Posterior vena cava (tissue), 2 donors: ENCODE data around the gene TTC3. TPM values are rescaled to one million over a fixed set of nuclear protein-coding genes. Genes with fewer than 3 reads are reported as not detected.
"Not testable (repeated sequence)": the region's sequence is repeated elsewhere in the genome, so short reads cannot be mapped to it uniquely, and the experiment has no call there.

Experiments used
- DNase-seq: peaks from one replicate; pipeline ENCODE4 v3.0.0-alpha.2; 2020; ENCODE audit warnings: low spot score
- intact Hi-C, 2 donors: fragments of 100-400 bp; cut with DNase I; formaldehyde crosslinking; loops; one replicate each; pipeline versions ENCODE4 v1.14.1 to v1.14.2; 2022 to 2023
- total RNA-seq, 2 donors: library from RNA; stranded (reverse); fragmentation: NEBNext Ultra II Directional; extraction: Animal tissue kit (Norgen Biotek cat#: 25700); gene quantifications; one replicate each; pipeline ENCODE4 v1.2.1, GENCODE V29; 2021
- donor health status: DM: yes; HTN: yes; CAD: no.
- donor health status: DM: yes; HTN: yes; CAD: no.

Gene TTC3
- total RNA-seq, 2 donors from 2014 or later: 98.4 to 123 TPM

DNA sequence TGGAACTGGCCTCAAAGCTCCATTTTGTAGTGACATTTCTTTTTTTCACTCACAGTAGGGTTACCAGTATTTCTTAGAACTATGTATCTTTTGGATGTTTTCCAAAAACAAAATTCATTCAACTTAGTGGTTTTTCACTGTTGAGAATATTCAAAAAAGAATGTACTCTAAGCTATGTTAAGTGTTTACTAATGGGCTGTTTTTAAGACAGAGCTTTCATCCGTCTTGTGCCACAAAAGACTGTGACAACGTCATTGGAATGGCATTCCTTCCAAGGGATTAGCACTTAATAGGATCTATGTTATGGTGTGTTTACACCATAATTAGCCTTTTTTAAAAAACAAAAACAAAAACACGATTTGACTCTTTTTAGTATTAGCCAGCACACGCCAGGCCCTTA is 66.8 kb downstream of the TTC3 start:
- intact Hi-C loops: no loop called here
- DNase-seq: no peak

DNA sequence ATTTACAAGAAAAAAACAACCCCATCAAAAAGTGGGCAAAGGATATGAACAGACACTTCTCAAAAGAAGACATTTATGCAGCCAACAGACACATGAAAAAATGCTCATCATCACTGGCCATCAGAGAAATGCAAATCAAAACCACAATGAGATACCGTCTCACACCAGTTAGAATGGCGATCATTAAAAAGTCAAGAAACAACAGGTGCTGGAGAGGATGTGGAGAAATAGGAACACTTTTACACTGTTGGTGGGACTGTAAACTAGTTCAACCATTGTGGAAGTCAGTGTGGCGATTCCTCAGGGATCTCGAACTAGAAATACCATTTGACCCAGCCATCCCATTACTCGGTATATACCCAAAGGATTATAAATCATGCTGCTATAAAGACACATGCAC is 70.3 kb downstream of the TTC3 start:
- intact Hi-C loops, DNase-seq: not testable (repeated sequence)

DNA sequence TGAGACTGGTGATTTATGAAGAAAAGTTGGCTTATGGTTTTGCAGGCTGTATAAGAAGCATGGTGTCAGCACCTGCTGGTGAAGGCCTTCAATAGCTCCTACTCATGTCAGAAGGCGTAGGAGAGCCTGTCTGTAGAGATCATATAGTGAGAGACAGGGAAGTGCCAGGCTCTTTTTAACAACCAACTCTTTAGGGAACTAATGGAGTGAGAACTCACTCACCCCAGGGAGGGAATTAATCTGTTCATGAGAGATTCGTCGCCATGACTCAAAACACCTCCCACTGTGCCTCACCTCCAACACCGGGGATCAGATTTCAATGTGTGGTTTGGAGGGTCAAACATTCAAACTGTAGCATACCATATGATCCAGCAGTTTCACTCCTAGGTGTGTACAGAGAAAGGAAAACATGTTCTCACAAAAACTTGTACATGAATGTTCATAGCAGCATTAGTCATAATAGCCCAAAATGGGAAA is 72.6 kb downstream of the TTC3 start:
- intact Hi-C loops: no loop called here
- no peak for DNase-seq

DNA sequence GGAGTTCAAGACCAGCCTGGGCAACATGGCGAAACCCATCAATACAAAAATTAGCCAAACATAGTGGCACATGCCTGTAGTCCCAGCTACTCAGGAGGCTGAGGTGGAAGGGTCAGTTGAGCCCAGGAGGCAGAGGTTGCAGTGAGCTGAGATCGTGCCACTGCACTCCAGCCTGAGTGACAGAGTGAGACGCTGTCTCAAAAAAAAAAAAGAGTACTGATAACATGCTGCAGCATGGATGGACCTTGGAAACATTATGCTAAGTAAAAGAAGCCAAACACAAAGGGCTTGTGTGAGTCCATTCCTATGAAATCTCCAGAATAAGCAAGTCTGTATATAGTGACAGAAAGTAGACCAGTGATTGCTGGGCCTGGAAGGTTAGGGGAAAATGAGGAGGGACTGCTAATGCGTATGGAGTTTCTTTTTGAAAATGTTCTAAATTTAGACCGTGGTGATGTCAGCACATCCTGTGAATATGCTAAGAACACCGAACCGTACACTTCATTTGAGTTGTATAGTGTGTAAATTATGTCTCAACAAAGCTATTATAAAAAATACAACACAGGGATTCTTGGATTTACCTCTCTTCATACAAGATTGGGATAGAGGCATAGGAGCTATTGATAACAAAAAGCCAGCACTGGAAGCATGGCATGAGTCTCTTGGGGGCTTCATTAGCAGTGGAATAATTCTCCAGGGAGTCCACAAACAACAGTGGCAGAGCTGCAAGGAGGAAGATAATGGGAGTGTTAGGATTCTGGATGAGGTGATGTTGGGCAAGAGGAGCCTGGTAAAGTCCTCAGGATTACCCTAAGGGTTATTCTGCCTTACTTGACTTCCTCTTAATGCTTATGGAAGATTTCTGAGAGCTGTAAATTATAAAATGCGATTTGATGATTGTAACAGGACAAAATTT is 73.5 kb downstream of the TTC3 start:
- intact Hi-C loops: no loop called here
- DNase-seq: no peak

DNA sequence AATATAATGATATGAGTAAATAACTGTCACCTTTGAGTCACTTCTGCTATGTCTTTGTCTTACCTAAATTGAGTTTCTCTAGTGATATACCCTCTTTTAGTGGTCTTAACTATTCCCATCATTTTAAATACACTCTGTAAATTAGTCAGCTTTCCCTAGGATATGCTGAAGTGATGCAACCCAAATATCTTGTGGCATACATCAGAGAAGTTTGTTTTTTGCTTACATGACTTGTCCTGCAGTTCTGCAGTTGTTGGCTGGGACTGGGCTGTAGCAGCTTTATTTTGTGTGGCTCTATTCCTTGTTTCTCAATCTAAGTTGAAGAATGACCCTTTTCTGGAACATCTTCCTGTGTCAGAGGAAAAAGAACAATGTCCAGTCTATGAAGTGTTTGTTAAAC is 76.4 kb downstream of the TTC3 start:
- no peak for DNase-seq
- intact Hi-C loops: no loop called here

DNA sequence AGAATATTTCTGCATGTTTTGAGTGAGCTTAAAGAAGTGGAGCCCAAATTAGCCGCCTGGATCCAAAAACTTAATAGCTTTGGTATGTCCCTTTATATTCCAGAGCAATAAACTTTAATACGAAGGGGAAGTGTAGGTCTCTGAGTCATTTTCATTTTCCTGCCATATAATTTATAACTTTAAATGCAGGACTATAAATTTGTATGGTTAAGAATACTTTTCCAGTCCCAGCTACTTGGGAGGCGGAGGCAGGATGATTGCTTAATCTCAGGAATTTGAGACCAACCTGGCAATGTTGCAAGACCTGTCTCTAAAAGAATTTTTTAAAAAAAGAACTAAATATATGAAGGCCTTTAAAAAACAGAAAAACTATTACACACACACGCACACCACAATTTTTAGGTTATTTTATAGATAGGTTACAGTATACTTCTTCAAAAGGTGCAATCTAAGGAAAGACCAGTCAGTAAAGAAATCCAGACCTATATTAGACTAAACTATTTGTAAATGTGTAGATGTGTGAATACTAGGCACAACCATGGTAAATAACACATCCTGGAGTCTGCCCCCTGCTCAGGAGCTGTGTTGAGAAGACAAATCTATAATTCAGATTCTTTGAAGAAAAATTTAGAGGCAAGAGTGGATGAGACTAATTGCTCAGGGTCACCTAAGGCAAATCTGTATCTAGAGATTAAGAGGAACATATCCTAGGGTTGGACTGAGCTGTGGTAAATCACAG is 80.3 kb downstream of the TTC3 start:
- DNase-seq: no peak
- intact Hi-C loops: no loop called here

DNA sequence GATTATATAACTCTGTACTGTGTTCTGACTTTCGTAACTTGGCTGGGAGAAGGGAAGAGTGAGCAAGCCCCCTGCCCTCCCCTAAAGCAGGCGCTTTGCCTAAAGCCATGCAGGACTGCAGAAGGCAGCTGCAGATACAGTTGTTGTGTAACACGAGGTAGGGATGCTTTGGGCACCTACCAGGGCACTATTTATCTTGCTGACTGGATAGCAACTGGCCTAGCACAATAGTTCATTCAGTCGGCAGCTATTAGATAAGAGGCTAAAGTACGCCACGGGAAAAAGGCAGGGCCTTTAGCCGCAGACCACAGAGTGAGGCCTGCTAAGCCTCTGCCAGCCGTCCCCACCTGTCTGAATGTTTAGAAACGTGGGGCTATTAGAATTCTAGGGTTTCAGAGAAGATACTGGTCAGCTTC is 80.9 kb downstream of the TTC3 start:
- intact Hi-C loops: no loop called here
- DNase-seq: no peak

DNA sequence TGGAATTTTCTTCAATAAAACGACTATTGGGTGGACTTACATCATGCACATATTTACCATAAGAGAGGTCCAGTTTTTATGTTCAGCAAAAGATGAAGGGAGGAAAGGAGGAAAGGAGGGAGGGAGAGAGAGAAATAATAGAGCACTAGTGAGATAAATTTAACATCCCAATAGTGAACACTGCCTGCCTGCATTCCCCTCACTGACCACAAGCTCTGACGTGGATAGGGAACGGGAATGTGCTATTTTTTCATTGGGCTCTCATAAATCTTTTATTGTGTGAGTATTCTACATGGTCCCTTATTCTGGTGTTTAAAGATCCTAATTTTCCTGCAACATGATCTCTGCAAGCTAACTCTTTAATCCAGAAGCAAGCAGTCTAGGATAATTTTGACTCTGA is 82.1 kb downstream of the TTC3 start:
- intact Hi-C loops: no loop called here

DNA sequence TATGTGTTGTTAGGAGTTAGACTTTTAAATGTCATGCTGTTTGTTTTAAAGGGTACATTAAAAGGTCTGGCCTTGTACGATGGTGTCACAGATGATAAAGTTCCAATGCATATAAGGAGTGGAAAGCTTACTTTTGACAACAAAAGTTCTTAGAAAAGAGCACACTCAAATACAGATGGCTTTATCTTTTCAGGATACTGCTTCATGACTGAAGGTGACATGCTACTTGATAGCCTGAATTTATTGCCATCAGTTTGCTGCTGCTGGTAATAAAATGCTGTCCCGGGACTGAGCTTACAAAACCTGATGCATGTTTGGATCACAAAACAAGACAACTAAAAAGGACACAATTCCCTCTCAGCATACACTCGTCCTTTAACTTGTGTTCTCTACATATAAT is 84.9 kb downstream of the TTC3 start:
- no peak for DNase-seq
- intact Hi-C loops: no loop called here

More for the DNA sequence above, 82.1 kb downstream of the TTC3 start:
- DNase-seq: no peak

DNA sequence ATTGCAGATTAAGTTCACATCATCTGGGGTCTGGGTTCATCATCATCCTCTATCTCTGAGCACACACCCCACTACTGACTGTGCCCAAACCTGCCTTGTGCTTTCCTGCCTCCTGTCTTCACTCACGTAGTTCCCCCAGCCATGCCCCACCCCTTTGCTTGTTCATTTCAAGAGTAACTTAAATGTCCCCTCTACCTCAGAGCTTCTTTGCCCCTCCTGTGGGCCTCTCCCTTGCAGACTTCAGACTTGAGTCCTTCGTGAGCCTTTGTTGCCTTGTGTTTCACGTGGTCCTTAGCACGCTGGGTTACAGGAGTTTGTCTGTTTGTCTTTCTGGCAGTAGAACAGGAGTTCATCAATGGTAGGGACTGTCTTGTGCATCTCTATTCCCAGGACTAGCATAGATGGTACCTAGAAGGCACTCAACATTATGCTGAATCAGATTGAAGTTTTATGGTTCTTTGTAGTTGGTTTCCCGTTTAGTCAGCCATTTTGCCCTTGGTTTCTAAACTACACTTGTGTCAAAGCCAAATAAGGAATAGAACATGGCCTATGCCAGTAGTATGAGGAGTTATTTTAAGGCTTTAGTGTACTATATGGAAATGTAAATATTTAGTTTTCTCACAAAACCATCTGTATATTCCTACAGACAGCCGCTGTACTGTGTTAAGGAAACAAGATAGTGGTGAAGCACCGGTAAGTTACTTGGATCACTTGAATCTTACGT is 86.2 kb downstream of the TTC3 start:
- intact Hi-C loops: no loop called here
- no peak for DNase-seq

DNA sequence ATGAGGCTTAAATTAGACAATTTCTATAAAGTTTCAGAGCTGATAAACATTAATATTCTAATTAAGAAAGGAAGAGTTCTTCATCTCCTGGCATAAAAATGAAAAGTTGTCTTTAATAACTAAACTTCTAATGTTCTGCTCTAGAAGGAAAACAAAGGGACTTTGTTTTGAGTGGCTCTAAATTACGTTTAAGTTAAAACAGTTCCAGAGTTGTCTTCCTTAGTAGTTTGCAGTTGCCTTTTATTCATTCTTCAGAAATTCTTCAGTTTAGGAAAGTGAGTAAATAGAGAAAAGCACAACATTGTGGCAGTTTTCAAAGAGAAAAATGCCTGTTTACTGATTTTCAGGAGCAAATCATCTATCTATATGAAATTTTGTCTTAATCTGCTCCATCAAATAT is 86.9 kb downstream of the TTC3 start:
- no peak for DNase-seq
- intact Hi-C loops: no loop called here

DNA sequence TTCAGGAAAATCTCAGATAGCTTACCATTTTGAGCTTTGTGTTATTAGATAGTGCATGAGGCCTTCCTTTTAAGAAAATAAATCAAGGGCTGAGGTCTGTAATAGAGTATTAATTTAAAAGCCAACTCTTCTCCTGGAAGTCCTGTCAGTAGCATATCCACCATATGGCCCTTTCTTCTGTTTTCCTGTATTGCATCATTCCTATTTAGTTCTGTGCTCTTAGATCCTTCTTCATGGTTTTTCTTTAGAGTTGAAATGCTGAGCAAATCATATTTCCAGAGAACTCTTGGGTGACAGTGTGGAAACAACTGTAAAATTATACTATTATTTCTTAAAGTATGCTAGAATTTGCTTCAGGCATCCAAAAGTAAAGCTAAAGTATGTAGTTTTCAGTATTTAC is 91.7 kb downstream of the TTC3 start:
- DNase-seq: no peak
- intact Hi-C loops: no loop called here

DNA sequence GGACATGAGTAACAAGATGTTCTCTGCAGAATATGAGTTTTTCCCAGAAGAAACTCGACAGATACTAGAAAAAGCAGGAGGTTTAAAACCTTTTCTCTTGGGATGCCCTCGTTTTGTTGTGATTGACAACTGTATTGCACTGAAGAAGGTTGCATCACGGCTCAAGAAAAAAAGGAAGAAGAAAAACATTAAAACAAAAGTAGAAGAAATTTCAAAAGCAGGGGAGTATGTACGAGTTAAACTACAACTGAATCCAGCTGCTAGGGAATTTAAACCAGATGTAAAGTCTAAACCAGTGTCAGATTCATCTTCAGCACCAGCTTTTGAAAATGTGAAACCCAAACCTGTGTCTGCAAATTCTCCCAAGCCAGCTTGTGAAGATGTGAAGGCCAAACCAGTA is 92.5 kb downstream of the TTC3 start:
- intact Hi-C loops: no loop called here

DNA sequence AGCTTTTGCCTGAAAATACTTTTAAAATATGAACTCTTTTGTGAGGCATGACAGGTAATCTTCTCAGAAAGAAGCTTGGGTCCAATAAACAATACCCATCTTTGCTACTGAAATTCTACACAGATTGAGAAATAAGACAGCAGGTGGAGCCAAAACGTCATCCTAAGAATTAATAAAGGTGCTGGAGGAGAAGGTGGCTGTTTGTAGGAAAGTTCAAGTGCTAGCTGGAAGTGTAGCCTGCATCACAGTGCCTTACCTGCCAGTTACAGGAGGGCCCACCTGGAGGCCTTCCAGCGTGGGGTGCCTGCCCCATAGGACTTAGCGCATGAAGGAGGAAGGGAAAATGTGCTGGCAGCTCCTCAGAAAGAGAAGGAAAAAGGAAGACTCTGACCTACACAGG is 93.7 kb downstream of the TTC3 start:
- intact Hi-C loops: no loop called here

More for the DNA sequence above, 92.5 kb downstream of the TTC3 start:
- no peak for DNase-seq

DNA sequence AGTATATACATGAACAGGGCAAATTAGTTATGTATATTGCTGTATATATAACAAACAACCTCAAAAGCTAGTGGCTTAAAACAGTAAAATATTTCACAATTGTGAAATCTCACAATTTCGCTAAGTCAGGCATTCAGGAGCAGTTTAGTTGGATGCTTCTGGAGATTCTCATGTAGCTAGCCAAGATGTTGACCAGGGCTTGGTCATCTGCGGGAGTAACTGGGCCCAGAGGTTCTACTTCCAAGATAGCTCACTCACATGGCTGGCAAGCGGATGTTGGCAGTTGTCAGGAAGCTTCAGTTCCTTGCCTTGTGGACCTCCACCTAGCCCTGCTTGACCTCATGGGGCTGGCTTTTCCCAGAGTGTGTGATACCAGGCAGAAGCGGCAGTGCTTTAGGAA is 95.6 kb downstream of the TTC3 start:
- intact Hi-C loops: no loop called here
- no peak for DNase-seq

More for the DNA sequence above, 93.7 kb downstream of the TTC3 start:
- no peak for DNase-seq

DNA sequence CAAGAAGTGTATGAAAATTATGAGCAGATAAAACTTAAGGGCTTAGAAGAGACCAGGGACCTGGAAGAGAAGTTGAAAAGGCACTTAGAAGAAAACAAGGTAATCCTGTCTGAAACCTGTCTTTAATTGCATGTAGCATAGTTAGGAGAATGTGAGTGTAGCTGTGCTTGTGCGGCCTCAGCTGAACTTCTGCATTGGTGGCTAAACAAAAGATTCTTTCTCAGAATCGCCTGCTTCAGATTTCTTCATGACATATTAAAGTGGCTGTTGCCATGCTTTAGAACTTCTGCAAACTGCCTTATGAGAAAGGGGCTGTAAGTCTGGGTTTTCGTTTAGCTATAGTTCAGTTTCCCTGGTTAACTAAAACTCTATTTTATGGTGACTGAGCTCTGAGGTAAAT is 99.6 kb downstream of the TTC3 start:
- no peak for DNase-seq
- intact Hi-C loops: loop anchor here in 1 of 2 donors (1.0 kb wide), 1 partner anchor 12 kb away; no protein-coding TSS in a partner anchor

DNA sequence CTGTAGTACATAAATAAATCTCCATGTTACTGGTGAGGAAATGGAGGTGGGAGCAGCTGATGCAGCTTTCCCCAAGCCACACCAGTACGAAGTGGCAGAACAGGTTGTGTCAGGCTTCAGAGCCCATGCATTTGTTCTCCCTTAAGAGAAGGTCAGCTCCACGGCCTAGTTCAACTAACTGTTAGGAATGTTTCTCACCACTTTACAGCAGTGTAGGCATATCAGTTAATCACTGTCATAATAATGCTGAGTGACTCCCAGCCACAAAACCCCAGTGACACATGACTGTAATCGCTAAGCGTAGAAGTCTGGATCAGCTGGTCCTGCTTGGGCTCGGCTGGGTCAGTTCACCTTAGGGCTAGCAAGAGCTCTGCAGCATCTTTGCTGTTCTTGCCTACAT is 103.7 kb downstream of the TTC3 start:
- no peak for DNase-seq
- intact Hi-C loops: no loop called here

DNA sequence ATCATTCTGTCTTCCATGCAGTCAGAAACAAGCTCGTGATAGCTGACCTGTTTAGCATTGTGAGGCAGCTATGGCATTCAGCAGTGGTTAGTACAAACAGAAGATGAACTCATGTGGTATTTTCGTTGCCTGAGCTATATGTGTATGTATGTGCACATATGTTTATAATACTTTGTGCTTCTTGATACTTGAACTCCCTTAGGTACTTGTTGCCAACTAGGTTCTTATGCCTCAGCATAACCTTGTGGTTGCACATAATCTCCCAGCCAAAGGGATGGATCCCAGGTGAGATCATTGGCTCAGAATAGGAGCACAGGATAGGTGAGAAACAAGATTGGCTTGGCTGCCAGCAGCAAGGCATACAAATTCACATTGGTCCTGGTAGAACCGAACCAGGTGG is 108.0 kb downstream of the TTC3 start:
- DNase-seq: no peak
- intact Hi-C loops: no loop called here

DNA sequence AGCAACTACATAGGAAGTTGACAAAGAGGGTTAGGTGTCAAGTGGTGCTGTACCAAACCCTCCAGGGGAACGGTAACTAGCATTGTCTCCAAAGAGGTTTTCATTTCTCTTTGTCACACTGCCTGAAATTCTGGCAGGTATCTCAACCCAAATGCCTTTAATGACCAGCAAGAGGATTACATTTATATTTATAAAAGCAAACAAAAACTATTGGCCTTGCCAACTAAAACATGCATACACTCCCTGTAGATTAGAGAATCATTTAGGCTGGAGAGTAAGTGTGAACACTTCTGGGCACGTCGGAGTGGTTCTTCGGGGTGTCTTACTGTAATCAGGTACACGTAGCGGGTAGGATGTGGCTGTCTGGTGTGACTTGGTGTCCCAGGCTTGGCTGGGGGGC is 109.2 kb downstream of the TTC3 start:
- intact Hi-C loops: no loop called here
- no peak for DNase-seq

DNA sequence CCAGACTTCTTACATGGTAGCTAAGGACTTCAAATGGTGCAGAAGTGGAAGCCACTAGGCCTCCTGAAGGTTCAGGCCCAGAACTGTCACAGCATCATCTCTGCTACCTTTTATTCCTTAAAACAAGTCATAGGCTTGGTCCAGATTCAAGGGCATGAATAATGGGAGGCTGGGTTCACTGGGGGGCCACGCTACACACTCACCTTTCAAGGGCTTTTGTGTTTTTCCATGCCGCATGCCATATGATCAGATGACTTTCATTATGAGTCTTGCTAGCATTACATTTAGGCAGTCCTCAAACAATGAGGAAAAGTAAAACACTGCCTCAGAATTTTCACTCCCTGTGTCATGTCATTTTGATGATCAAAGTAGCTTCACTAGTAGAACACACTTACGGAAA is 110.7 kb downstream of the TTC3 start:
- intact Hi-C loops: loop anchor here in 1 of 2 donors (1.0 kb wide), 1 partner anchor 10 kb away; no protein-coding TSS in a partner anchor
- no peak for DNase-seq
